NCI-H2081 treated with DMSO at 0.1 percent for 48 hours (cell line): Measurements from ENCODE around the gene STK39.

Experiments used
- DNase-seq: peaks from one replicate; lab custom pipeline; 2025; lab: John Stamatoyannopoulos, UW

Gene STK39

GRCh38 chr2:168182550-168183249 lies 64.7 kb downstream of the STK39 start:
- DNase-seq = no peak

- DNase-seq = no peak
These were observed 65.6 kb downstream of the STK39 start for GRCh38 chr2:168181825-168182224.

DNA sequence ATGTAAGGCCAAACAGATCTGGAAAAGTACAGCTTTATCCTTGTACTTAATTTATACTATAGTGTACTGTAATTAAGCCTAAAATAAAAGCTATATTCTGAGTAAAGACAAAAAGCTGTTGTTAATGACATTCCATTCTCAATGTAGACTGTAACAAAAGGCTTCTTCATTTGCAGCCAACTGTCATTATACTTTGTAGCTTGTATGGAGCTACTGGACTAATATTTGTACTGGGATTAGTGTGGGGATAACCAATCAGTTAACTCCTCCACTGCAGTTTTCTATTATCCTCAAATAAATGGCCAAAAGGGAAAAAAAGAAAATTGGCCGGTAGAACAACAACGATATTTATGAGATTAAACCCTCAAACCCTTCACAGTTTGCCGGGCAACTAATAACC lies 66.5 kb downstream of the STK39 start:
- peak; percentile 61 for DNase-seq

- DNase-seq = no peak
These were observed 66.9 kb downstream of the STK39 start for GRCh38 chr2:168180483-168180882.

DNA sequence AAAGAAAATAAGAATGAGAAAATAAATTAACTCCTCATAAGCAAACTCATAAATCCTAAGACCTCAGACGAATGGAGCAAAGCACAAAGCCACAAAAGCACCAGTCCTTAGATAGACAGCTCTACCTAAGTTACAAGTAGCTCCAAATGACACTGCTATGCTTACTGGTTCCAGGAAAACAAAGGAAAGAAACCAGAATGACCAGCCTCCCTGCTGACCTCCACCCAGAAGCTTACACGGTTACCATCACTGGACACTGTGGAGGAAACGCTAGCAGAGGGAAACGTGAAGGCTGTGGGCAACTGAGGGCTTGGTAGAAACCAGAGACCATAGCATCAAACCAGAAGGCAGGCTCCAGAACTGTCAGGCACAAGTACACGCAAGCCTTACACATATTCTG lies 67.8 kb downstream of the STK39 start:
- DNase-seq = no peak

- no peak for DNase-seq
These were observed 68.7 kb downstream of the STK39 start for GRCh38 chr2:168178520-168179324.

- no peak for DNase-seq
These were observed 71.0 kb downstream of the STK39 start for GRCh38 chr2:168176402-168176801.

DNA sequence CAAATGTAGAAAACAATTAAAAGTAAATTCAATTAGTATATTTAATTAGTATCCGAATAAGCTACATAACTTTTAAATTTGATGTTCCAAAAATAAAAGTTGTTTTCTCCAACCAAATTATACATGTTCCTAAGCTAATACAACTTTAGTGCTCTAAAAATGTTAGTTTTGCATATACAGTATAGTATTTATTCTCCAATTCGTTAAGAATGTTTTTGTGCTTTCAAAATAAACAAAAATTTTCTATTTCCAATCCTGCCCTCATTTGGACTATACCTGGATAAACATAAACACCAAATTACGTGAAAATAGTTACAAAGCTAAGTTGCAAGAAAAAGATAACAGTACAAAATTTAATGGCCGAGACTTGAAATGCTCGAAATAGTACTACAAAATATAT lies 71.9 kb downstream of the STK39 start:
- no peak for DNase-seq

- DNase-seq = no peak
These were observed 72.6 kb downstream of the STK39 start for GRCh38 chr2:168174756-168175155.

DNA sequence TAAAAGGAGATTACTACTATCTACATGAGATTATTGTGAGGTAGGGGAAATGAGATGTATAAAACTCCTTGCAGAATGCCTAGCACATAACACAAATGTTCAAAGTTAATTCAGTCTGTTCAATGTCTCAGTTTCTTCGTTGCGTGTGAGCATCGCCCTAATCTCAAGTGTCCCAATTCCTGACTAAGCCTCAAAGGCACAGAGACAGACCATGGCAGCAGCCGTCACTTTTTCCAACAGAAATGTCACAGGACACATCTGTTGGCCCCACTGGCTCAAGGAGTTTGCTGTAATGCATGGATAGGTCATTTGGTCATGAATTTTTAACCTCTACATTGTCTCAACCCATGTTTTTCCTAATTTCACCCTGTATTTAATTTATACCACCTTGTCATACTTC lies 75.3 kb downstream of the STK39 start:
- no peak for DNase-seq

- DNase-seq = no peak
These were observed 76.2 kb downstream of the STK39 start for GRCh38 chr2:168171059-168171762.

DNA sequence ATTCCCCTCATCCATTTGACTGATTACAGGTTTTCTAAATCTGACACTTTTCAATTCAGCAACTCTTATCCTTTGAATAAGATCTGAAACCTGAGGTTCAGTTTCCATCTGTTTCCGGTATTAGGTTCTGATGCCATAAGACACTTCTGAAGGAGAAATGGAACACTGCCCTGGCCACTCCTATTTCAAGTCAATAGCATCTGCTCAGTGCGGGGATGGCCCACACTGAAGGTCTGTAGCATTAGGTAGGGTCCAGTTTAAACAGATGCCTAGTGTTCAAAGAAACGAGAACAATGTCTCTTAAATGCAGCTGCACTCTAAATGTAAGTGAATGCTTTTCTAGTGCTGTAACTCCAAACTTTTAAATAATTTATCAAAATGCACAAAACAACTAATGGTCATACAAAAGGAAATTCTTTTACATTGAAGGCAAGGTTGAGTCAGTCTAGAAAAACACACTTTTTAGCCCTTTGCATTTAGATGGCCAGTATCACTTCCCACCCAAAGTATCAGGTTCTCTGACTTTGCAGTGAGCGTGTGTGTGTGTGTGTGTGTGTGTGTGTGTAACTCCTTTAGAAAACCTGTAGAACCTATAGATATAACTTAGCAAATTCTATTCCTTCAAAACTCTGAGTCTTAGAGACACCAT lies 78.2 kb downstream of the STK39 start:
- no peak for DNase-seq

- no peak for DNase-seq
These were observed 79.7 kb downstream of the STK39 start for GRCh38 chr2:168167511-168168263.

- DNase-seq = no peak
These were observed 80.4 kb downstream of the STK39 start for GRCh38 chr2:168166902-168167510.

DNA sequence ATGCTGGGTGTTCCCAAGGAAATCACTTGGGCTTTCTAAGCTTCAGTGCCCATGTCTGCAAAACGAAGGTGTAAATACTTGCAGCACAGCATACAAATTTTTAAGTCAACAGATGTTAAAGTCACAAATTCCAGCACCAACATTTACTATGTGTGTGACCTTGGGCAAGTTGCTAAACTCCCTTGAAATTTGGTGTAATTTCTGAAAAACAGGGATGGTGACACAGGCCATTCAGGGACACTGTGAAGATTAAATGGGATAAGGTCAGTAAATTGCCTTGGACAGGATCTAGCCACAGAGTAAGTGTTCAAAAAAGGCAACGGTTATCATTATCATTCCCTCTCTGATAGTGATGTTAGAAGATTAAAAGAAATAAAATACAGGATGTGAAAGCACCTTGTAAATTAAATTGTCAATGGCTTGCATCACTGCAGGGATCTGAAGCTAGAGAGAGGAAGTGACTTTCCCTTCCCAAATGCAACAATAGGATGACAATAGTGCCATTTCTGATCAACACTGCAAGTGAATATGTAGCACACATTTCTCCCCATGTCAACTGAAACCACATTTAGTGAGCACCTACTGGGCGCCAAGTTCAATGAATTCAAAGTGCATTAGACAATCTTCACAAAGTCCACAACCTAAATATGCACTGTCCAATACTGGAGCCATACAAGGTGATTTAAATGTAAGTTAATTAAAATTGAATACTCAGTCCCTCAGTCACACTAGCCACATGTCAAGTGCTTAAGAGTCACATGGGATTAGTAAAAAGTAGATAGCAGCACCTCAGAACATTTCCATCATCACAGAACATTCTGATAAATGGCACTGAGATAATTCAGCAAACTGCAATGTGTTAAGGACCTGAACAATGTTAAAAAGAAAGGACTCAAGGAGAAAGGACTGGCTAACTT lies 81.2 kb downstream of the STK39 start:
- DNase-seq = no peak

GRCh38 chr2:168165397-168165796 lies 82.0 kb downstream of the STK39 start:
- no peak for DNase-seq

GRCh38 chr2:168160897-168161296 lies 86.5 kb downstream of the STK39 start:
- no peak for DNase-seq

DNA sequence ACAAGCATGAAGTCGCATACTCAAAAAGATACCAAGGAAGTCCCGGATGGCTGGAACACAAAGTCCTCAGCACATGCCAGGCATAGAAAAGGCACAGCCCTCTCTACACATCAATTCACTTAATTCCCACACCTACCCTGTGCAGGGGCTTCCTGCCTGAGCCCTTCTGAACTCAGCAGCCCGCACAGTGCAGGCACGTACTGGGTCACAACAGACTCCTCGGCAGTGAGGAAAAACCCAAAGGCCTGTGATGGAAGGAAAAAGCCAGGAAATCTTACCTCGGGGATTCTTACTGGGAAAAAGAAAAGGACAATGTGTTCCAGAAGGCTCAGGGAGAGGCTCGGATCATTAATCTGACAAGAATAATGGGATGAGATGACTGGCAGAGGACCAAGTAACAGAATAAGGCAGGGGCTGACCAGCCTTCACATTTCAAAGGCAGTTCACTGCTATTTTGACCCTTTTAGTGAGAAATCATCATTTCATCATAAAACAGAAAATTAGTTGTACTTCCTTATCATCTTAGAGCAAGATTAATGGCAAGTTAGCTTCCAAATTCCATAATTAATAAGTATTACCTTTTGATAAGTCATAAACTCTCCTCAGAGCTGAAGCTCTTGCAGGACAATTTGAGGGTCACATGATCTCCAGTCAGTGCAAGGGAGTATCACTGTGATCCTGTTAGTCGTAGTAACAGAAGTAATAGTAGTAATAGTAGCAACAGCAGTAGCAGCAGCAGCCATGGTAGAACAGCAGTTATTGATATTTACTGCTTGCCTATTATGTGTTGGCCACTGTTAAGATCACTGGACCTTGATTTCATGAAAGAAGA lies 87.4 kb downstream of the STK39 start:
- no peak for DNase-seq

GRCh38 chr2:168158586-168158985 lies 88.8 kb downstream of the STK39 start:
- no peak for DNase-seq
